ENCODE measurements around the gene PANK1. TPM values are rescaled to one million over a fixed set of nuclear protein-coding genes. Genes with fewer than 3 reads are reported as not detected.

Gene PANK1
- polyA plus RNA-seq, 1 experiment, result 4.2 TPM

DNA sequence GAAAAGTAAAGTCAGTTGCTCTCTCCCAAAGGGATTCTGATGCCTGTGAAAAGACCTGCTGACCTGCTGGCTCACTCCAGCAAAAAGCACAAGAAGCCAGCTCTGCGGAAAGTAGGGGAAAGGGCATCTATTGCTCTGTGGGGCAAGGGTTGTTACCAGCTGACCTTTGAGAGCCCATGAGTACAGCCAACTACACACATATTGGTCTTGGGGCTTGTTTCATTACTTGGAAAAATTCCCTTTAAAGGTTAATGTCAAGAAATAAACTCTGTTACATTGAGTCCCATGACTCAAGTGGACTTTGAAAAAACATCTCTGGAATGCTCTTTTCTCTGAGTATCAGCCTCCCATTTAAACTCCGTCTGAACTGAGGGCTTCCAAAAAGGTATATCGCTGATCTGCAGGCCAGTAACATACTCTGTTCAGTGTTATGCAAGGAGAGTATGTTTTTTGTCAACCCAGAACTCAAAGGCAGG, 53.2 kb downstream of the PANK1 start:
- no peaks in the 10 kb centered on the region for H3K27me3 ChIP-seq (ENCODE audit: control insufficient read depth, insufficient read depth, low read length)
- TF ChIP-seq, protein P1, sequence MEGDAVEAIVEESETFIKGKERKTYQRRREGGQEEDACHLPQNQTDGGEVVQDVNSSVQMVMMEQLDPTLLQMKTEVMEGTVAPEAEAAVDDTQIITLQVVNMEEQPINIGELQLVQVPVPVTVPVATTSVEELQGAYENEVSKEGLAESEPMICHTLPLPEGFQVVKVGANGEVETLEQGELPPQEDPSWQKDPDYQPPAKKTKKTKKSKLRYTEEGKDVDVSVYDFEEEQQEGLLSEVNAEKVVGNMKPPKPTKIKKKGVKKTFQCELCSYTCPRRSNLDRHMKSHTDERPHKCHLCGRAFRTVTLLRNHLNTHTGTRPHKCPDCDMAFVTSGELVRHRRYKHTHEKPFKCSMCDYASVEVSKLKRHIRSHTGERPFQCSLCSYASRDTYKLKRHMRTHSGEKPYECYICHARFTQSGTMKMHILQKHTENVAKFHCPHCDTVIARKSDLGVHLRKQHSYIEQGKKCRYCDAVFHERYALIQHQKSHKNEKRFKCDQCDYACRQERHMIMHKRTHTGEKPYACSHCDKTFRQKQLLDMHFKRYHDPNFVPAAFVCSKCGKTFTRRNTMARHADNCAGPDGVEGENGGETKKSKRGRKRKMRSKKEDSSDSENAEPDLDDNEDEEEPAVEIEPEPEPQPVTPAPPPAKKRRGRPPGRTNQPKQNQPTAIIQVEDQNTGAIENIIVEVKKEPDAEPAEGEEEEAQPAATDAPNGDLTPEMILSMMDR (IDR thresholded peaks at IDR 0.05; ENCODE audit: insufficient read depth, low read depth, low read length), result no peak
- DNase-seq (ENCODE audit: low read depth), result no peak
- H3K4me3 ChIP-seq (ENCODE audit: low read depth, low read length), result no peak overlapping the region
- CTCF ChIA-PET, result no interaction called here
- H3K36me3 ChIP-seq (ENCODE audit: control insufficient read depth, insufficient read depth, low read length), result no peaks in the 10 kb centered on the region
- POLR2A ChIA-PET, result no interaction called here

DNA sequence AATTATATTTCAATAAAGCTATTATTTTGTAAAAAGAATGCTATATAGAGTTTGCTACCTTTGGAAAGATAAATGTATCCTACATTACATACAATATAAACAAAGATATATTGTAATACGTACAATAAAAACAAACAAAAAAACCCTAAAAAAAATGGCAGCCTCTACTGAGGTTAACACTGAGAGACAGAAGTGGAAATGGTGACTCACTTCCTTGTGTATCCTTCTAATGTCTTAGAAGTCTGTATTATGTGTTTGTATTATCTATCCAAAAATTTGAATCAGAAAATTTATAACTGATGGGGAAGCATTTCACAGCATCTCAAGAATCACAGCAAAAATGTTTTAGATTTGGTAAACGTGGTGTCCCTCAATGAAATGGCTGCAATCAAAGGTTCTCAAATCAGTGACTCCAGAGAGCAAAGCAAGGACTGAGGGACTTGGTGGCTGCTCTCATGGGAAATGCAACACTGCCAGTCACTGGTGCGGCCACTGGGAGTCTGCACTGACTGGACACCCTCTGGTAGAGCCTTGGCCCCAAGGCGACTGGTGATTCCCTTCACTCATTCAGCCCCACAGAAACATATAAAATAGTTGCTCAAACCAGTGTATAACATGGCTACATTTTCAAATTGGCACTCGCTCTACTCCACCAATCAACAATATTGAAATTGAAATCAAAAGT, 53.8 kb downstream of the PANK1 start:
- POLR2A ChIA-PET, result no interaction called here
- TF ChIP-seq, protein P1 (IDR thresholded peaks at IDR 0.05; ENCODE audit: insufficient read depth, low read depth, low read length), result no peak
- DNase-seq (ENCODE audit: low read depth), result no peak

DNA sequence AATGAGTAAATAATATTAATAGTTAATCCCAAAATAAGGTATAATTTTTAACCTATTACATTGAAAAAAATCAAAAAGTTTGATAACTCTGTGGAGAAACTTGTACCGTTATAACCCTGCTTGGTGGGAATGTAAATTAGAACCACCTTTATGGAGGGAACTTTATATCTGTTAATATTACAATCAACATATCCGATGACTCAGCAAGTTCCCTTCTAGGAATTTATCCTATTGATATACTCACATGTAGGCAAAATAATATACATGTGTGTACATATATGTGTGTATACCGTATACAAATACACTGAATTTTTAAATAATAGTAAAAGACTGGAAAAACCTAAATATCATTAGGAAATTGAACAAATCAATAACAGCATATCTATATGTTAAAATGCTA, 54.7 kb downstream of the PANK1 start:
- DNase-seq (ENCODE audit: low read depth), result no peak
- H3K4me3 ChIP-seq (ENCODE audit: low read depth, low read length), result no peak overlapping the region
- H3K27me3 ChIP-seq (ENCODE audit: control insufficient read depth, insufficient read depth, low read length), result no peaks in the 10 kb centered on the region
- TF ChIP-seq, protein P1 (IDR thresholded peaks at IDR 0.05; ENCODE audit: insufficient read depth, low read depth, low read length), result no peak
- CTCF ChIA-PET, result no interaction called here
- H3K36me3 ChIP-seq (ENCODE audit: control insufficient read depth, insufficient read depth, low read length), result no peaks in the 10 kb centered on the region
- POLR2A ChIA-PET, result no interaction called here

More for the DNA sequence above, 53.8 kb downstream of the PANK1 start:
- Histone ChIP-seq H3K27me3 (ENCODE audit: control insufficient read depth, insufficient read depth, low read length) (no peaks in the 10 kb centered on the region), H3K4me3 (ENCODE audit: low read depth, low read length) (no peak overlapping the region), H3K36me3 (ENCODE audit: control insufficient read depth, insufficient read depth, low read length) (no peaks in the 10 kb centered on the region)
- CTCF ChIA-PET, result no interaction called here

DNA sequence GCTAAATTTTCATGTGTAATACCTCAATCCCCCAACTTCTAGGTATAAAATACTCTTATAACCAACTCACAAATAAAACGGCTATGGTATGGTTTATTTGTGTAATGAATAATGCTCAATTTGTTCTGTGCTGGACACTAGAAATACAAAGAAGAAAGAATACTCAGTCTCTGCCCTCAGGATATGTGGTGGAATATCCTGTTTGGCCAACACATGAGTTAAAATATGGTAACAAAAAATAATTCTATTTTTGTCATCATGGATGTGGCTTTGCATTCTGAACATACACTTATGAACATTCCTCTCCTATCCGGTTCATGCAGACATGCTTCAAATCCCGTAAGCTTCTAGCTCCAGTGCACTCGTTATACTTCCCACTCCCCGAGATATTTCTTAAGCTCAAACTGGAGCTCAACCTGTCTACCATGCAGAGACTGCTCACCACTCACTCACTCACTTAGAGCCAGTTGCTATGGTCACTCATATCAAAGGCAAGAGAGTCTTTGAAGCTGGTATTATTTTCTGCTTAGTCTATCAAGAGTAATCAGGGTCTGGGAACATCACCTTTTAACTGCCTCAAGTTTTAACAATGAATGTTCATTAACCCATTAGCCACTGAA, 55.8 kb downstream of the PANK1 start:
- Histone ChIP-seq H3K27me3 (ENCODE audit: control insufficient read depth, insufficient read depth, low read length) (no peaks in the 10 kb centered on the region), H3K4me3 (ENCODE audit: low read depth, low read length) (no peak overlapping the region), H3K36me3 (ENCODE audit: control insufficient read depth, insufficient read depth, low read length) (no peaks in the 10 kb centered on the region)
- DNase-seq (ENCODE audit: low read depth), result no peak
- POLR2A ChIA-PET, result no interaction called here
- CTCF ChIA-PET, result interaction anchor here (0.7 kb wide), 1 partner anchor 14 kb away, joined by 3 read pairs; no protein-coding TSS in a partner anchor
- TF ChIP-seq, protein P1 (IDR thresholded peaks at IDR 0.05; ENCODE audit: insufficient read depth, low read depth, low read length), result no peak

DNA sequence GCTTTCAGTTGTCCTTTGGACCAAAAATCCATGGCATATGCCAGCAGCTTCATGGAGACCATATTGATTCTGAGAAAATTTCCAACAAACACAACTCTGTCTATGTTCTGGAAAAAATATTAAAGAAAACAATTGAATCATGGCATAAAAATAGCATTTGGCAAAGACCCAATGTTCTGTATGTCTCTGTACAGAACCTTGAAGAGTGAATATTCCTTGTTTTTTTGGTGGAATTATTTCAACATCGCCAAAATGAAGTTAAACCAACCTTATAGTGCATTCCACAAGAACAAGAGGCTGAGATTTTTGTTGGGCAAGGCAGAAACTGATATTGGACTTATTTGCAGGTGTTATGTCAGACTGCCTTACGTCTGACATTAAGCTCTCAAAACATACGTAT, 56.4 kb downstream of the PANK1 start:
- CTCF ChIA-PET, result interaction anchor here (0.7 kb wide), 1 partner anchor 15 kb away, joined by 3 read pairs; no protein-coding TSS in a partner anchor
- POLR2A ChIA-PET, result no interaction called here
- Histone ChIP-seq H3K36me3 (ENCODE audit: control insufficient read depth, insufficient read depth, low read length) (no peaks in the 10 kb centered on the region), H3K4me3 (ENCODE audit: low read depth, low read length) (no peak overlapping the region), H3K27me3 (ENCODE audit: control insufficient read depth, insufficient read depth, low read length) (no peaks in the 10 kb centered on the region)
- DNase-seq (ENCODE audit: low read depth), result no peak
- TF ChIP-seq, protein P1 (IDR thresholded peaks at IDR 0.05; ENCODE audit: insufficient read depth, low read depth, low read length), result no peak

All from BJ (cell line).